Gastroesophageal sphincter (tissue), 4 donors: Measurements from ENCODE around the gene CEBPE. TPM values are rescaled to one million over a fixed set of nuclear protein-coding genes. Genes with fewer than 3 reads are reported as not detected.

Experiments
- ATAC-seq: fragments of 150-250 bp; one replicate; pipeline ENCODE4 v1.9.1; 2016; ENCODE audit warnings: mild to moderate bottlenecking, moderate library complexity
- H3K27ac ChIP-seq, 4 donors: fragments of 200-600 bp; sonication (generic) in 3 of 4; 1 replicate in 3 of 4; 2 replicates in 1 of 4; pipeline ENCODE4 v1.5.1; 2016 to 2019
- H3K27me3 ChIP-seq: fragments of 200-600 bp; sonication (generic); one replicate; pipeline ENCODE4 v1.5.1; 2019
- H3K36me3 ChIP-seq, 2 donors: fragments of 200-600 bp; sonication (generic); one replicate each; pipeline ENCODE4 v1.5.1; 2019; ENCODE audit warnings: control low read depth in 1 of 2
- H3K4me1 ChIP-seq, 3 donors: fragments of 200-600 bp; sonication (generic); 1 replicate in 2 of 3; 2 replicates in 1 of 3; pipeline ENCODE4 v1.5.1; 2016 to 2019; ENCODE audit warnings: control low read depth in 2 of 3
- H3K4me3 ChIP-seq, 2 donors: fragments of 200-600 bp; sonication (generic); one replicate each; pipeline ENCODE4 v1.5.1; 2019; ENCODE audit warnings: mild to moderate bottlenecking in 1 of 2, moderate library complexity in 1 of 2
- H3K9me3 ChIP-seq, 3 donors: fragments of 200-600 bp; sonication (generic); one replicate each; pipeline ENCODE4 v1.5.1; 2017 to 2019; ENCODE audit warnings: control low read depth in 2 of 3
- CTCF ChIP-seq, 4 experiments: fragments of 200-600 bp in 2 of 4; fragments of 450-650 bp in 2 of 4; sonication (generic) in 1 of 4; IDR thresholded peaks; one replicate each; pipeline ENCODE4 v1.5.1; 2017 to 2019; ENCODE audit warnings: antibody characterized with exemption in 4 of 4, mild to moderate bottlenecking in 2 of 4, moderate library complexity in 2 of 4
- EP300 ChIP-seq: sonication (generic); formaldehyde crosslinking; IDR thresholded peaks from one replicate; pipeline ENCODE4 v1.6.1; 2017; ENCODE audit warnings: antibody characterized with exemption, mild to moderate bottlenecking
- POLR2A ChIP-seq, 2 donors: fragments of 450-650 bp; IDR thresholded peaks; one replicate each; pipeline ENCODE4 v1.6.1; 2017; ENCODE audit warnings: antibody characterized with exemption in 2 of 2, mild to moderate bottlenecking in 2 of 2, moderate library complexity in 1 of 2
- POLR2AphosphoS5 ChIP-seq: sonication (generic); formaldehyde crosslinking; IDR thresholded peaks from one replicate; pipeline ENCODE4 v1.6.1; 2017; ENCODE audit warnings: antibody characterized with exemption
- WGBS, 2 donors: methylation state at CpG; one replicate each; pipeline ENCODE4 v1.1.5; 2018; ENCODE audit warnings: low coverage in 1 of 2; 5-methylcytosine and 5-hydroxymethylcytosine counted together
- total RNA-seq, 4 donors: library from RNA; depleted of rRNA; stranded (reverse); fragments of >200 nt; gene quantifications; one replicate each; pipeline ENCODE4 v1.1.0, GENCODE V29; 2016

The CEBPE gene
- total RNA-seq, 4 donors from 2014 or later: not detected

GRCh38 chr14:23120541-23121251 lies 1.6 kb upstream of the CEBPE start:
- ATAC-seq: peak; percentile 83
- peaks cover 0 to 28% (median 0%) of the 10 kb centered on the region in 3 donors for H3K4me1 ChIP-seq
- 59 to 83% methylated on average over 2 to 3 of the region's 9 CpGs for WGBS, 2 donors
- peaks cover 26% of the 10 kb centered on the region for H3K27me3 ChIP-seq
- peak overlapping the region in 2 of 4 donors; percentile 38 to 42 for H3K27ac ChIP-seq
- TF ChIP-seq POLR2AphosphoS5 (no peak), POLR2A (IDR thresholded peaks at IDR 0.05) (no peak), EP300 (no peak), CTCF (IDR thresholded peaks at IDR 0.05) (peak in 3 of 4 experiments; percentile 100)
- no peaks in the 10 kb centered on the region for H3K36me3 ChIP-seq
- no peaks in the 10 kb centered on the region for H3K9me3 ChIP-seq
- H3K4me3 ChIP-seq: no peak overlapping the region

DNA sequence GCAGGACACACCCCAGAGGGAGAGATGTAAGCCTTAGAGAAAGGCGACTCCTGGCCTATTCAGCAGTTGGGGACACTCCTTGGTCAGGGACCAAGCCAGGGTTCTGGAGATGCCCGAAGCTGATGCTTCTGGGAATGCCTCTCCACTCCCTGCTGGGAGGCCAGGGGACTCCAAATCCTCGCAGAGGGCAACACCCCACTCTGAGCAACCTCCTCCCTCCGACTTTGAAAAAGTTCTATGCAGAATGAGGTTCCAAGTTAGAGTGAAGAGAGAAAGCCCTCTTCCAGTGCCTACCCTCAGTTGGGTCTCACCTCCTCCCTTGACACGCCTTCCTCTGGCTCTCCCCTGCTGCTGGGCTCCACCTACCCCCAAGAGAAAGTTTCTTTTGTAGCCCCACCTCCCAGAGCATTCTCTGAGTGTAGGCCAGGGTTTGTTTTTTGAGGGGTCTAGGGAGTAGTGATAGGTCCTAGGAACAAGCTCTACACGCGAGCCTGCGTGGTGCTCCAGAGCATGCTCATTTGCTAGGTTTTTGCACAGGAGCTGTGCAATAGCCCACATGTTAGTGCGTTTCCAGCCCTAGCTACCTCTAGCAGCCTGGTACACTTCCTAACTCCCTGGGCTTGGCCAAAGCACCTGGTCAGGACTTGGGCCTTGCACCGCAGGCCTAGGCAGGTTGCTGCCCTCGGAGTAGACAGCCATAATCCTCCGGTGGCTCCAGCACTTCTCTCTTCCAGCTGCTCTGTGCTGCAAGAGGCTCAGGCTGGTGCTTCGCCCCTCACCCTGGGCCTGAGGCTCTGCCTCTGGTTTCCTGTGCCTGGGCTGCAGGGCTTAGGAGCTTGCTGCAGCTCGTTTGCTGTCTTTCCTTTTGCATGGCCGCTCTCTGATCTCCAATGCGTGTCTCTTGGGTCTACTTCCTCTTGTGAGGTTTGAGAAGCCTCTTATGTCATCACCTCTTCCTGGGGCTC lies 590 bp upstream of the CEBPE start:
- TF ChIP-seq CTCF (IDR thresholded peaks at IDR 0.05): no peak
- no peak for TF ChIP-seq EP300
- TF ChIP-seq POLR2AphosphoS5: no peak
- TF ChIP-seq POLR2A (IDR thresholded peaks at IDR 0.05): no peak
- H3K36me3 ChIP-seq: no peaks in the 10 kb centered on the region
- H3K4me3 ChIP-seq: no peak overlapping the region
- H3K4me1 ChIP-seq: peaks cover 0 to 24% (median 0%) of the 10 kb centered on the region in 3 donors
- no peaks in the 10 kb centered on the region for H3K9me3 ChIP-seq
- H3K27me3 ChIP-seq: peaks cover 26% of the 10 kb centered on the region
- H3K27ac ChIP-seq: no peak overlapping the region
- no peak for ATAC-seq
- WGBS, 2 donors: 57 to 81% methylated on average over 3 to 8 of the region's 16 CpGs

GRCh38 chr14:23117371-23118020 lies 1.6 kb downstream of the CEBPE start:
- Histone ChIP-seq H3K9me3 (no peaks in the 10 kb centered on the region), H3K36me3 (no peaks in the 10 kb centered on the region), H3K4me3 (no peak overlapping the region), H3K27me3 (peaks cover 45% of the 10 kb centered on the region), H3K27ac (no peak overlapping the region), H3K4me1 (peaks cover 0 to 14% (median 0%) of the 10 kb centered on the region in 3 donors)
- 100% methylated on average over 2 of the region's 32 CpGs; no CpG with 5 or more reads in 1 of the 2 donors for WGBS, 2 donors
- TF ChIP-seq CTCF (IDR thresholded peaks at IDR 0.05) (no peak), POLR2AphosphoS5 (no peak)
- ATAC-seq: no peak

DNA sequence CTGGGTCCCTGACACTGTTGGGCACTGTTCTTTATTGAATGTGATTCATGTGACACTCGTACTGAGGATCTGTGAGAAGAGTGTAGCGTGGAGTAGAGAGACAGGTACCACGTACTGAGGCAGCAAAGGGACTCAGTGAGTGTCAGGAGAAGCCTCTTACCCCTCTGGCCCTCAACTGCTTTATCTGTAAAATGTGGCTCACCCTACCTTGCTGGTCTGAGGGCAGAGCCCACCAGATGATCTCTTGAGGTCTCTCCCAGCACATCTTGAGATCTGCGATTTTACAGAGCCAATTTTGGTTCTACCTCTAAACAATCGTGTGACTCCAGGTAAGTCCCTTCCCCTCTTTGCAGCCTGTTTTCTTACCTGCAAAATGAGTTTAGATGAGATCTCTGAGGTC lies 3.1 kb downstream of the CEBPE start:
- Histone ChIP-seq H3K27ac (no peak overlapping the region), H3K9me3 (no peaks in the 10 kb centered on the region), H3K36me3 (no peaks in the 10 kb centered on the region), H3K4me1 (peaks cover 0 to 3% (median 0%) of the 10 kb centered on the region in 3 donors), H3K27me3 (peaks cover 59% of the 10 kb centered on the region), H3K4me3 (no peak overlapping the region)
- ATAC-seq: no peak
- 75 to 94% methylated on average over 2 to 3 of the region's 5 CpGs for WGBS, 2 donors
- TF ChIP-seq POLR2A (IDR thresholded peaks at IDR 0.05) (no peak), EP300 (no peak), CTCF (IDR thresholded peaks at IDR 0.05) (no peak), POLR2AphosphoS5 (no peak)
